Measurements from ENCODE around the gene GEN1. TPM values are rescaled to one million over a fixed set of nuclear protein-coding genes. Genes with fewer than 3 reads are reported as not detected.

The GEN1 gene
- total RNA-seq, 1 donor, result 32.4 TPM

DNA sequence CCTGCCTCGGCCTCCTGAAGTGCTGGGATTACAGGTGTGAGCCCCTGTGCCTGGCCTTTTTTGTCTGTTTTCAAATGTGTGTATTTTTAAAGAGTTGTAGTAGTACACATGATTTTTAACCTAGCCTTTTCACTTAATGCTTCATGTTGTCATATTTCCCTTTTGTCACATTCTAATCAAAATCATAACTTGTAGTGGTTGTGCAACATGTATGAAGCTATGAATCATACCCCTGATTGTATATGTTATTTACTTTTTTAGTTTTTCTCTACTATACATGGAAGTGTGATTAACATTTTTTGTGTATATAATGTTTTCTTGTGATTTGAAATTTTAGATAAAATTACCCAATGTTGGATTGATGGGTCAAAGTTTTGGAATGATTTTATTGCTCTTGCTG lies 8.5 kb downstream of the GEN1 start:
- DNase-seq (ENCODE audit: low read depth), result no peak
- no peak overlapping the region for H3K4me3 ChIP-seq (ENCODE audit: low read depth, low read length)
- TF ChIP-seq, protein P1, sequence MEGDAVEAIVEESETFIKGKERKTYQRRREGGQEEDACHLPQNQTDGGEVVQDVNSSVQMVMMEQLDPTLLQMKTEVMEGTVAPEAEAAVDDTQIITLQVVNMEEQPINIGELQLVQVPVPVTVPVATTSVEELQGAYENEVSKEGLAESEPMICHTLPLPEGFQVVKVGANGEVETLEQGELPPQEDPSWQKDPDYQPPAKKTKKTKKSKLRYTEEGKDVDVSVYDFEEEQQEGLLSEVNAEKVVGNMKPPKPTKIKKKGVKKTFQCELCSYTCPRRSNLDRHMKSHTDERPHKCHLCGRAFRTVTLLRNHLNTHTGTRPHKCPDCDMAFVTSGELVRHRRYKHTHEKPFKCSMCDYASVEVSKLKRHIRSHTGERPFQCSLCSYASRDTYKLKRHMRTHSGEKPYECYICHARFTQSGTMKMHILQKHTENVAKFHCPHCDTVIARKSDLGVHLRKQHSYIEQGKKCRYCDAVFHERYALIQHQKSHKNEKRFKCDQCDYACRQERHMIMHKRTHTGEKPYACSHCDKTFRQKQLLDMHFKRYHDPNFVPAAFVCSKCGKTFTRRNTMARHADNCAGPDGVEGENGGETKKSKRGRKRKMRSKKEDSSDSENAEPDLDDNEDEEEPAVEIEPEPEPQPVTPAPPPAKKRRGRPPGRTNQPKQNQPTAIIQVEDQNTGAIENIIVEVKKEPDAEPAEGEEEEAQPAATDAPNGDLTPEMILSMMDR (IDR thresholded peaks at IDR 0.05; ENCODE audit: insufficient read depth, low read length), result no peak

DNA sequence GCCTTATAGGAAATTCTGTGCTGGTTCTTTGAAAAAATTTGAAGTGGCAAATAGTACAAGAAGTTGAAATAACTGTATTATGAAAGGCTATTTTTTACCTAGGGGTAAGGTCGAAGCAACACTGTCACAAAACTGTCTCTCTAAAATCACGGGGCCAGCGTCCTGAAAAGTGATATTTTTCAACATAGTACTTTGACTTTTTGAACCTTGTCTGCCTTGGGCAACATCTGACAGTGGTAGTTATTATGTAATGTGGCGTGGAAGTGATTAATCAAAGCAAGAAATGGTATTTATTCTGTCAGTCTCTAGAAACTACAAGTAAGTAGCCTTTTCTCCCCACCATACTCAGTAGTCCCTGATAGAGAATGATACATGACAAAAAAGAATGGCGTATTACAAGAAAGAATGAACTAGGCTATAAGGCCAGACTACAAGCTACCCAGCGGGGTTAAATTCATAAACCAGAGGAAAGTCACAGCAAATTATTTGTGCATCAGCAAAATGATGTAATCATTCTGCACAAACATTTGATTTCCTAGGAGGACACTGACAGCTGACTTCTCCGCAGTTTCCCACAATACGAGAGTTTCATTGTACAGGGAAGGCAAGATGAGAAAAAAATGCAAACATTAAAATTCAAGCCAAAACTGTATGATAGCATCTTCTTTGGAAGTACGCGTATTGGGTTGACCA lies 9.8 kb downstream of the GEN1 start:
- TF ChIP-seq, protein P1 (IDR thresholded peaks at IDR 0.05; ENCODE audit: insufficient read depth, low read length), result no peak
- no peak overlapping the region for H3K4me3 ChIP-seq (ENCODE audit: low read depth, low read length)
- no peak for DNase-seq (ENCODE audit: low read depth)

DNA sequence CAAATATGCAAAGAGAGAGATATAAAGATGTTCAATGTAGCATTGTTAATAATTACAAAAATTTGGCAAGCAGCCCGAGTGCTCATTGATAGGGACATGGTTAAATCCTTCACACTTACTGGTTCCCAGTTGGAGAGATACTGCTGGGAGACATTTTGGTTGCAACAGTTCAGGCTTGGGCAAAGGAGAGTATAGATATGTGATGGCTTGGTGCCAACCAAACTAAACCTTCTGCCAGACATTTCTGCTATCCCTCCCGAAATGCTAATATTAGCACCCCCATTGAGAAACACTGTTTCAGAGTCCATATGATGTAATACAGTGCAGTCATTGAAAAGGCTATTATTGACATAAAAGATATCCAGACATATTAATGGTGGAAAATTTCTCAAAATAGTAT lies 11.5 kb downstream of the GEN1 start:
- H3K4me3 ChIP-seq (ENCODE audit: low read depth, low read length), result no peak overlapping the region
- TF ChIP-seq, protein P1 (IDR thresholded peaks at IDR 0.05; ENCODE audit: insufficient read depth, low read length), result no peak
- DNase-seq (ENCODE audit: low read depth), result peak; percentile 41

DNA sequence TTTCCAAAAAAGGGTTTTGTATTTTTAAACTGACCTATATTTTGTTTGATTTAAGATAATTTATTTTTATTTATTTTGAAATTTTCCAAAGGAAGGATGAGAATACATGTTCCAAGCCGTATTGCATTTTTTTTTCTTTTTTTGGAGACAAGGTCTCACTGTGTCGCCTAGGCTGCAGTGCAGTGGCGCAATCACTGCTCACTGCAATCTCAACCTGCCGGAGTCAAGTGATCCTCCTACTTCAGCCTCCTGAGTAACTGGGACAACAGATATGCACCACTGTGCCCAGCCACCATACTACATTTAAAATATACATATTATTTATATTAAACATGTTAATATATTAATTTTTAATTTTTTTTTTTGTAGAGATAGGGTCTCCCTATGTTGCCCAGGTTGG lies 15.0 kb downstream of the GEN1 start:
- DNase-seq (ENCODE audit: low read depth), result no peak
- TF ChIP-seq, protein P1 (IDR thresholded peaks at IDR 0.05; ENCODE audit: insufficient read depth, low read length), result no peak
- H3K4me3 ChIP-seq (ENCODE audit: low read depth, low read length), result no peak overlapping the region

DNA sequence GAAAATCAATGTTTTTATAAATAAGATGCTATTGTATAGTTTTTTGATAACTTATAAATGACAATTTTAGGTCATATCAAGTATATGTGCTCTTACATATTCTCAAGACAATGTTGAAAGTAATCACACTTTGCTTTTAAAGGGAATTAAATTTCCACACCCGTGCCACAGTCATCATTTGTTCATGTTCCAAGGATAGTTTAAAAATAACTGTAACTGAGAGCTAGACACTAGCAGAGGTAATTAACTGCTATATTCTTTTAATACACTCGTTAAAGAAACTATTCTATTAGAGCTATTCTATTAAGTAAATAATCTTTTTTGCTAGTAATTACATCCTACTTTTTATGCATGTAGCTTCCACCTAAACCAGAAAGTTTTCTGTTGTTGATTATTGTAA lies 18.0 kb downstream of the GEN1 start:
- no peak for DNase-seq (ENCODE audit: low read depth)
- TF ChIP-seq, protein P1 (IDR thresholded peaks at IDR 0.05; ENCODE audit: insufficient read depth, low read length), result no peak
- H3K4me3 ChIP-seq (ENCODE audit: low read depth, low read length), result no peak overlapping the region

DNA sequence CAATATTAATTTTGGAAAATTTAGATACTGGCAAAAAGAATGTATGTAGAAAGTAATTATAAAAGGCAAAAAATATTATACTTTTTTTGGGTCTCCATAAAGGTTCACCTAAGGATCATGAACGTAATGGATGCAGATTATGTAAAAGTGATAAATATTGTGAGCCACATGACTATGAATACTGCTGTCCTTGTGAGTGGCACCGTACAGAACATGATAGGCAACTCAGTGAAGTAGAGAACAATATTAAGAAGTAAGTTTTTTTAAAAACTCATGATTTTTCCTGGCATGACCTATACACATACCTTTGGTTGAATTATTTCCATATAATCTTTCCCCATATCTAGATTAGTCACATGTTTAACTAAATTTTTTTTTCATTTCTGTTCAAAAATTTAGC lies 18.6 kb downstream of the GEN1 start:
- DNase-seq (ENCODE audit: low read depth), result no peak
- no peak overlapping the region for H3K4me3 ChIP-seq (ENCODE audit: low read depth, low read length)
- TF ChIP-seq, protein P1 (IDR thresholded peaks at IDR 0.05; ENCODE audit: insufficient read depth, low read length), result no peak

DNA sequence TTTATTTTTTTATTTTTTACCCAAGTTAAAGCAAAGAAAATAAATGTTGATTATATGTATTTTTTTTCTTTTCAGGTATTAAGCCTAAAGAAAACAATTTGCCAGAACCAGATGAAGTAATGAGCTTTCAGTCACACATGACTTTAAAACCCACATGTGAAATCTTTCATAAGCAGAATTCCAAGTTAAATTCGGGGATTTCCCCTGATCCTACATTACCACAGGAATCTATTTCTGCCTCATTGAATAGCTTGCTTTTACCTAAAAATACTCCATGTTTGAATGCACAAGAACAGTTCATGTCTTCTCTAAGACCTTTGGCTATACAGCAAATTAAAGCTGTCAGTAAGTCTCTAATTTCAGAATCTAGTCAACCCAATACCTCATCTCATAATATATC lies 26.6 kb downstream of the GEN1 start:
- H3K4me3 ChIP-seq (ENCODE audit: low read depth, low read length), result no peak overlapping the region
- TF ChIP-seq, protein P1 (IDR thresholded peaks at IDR 0.05; ENCODE audit: insufficient read depth, low read length), result no peak
- DNase-seq (ENCODE audit: low read depth), result no peak
